Right ventricle myocardium superior (tissue), 1 donor: ENCODE measurements around the gene OR5AL1. TPM values are rescaled to one million over a fixed set of nuclear protein-coding genes. Genes with fewer than 3 reads are reported as not detected.
"Not testable (repeated sequence)": the region's sequence is repeated elsewhere in the genome, so short reads cannot be mapped to it uniquely, and the experiment has no call there.

Source experiments
- ATAC-seq: fragments of 200-7000 bp; cut with Tn5 transposase; one replicate; pipeline ENCODE4 v1.9.1; 2020; ENCODE audit warnings: mild to moderate bottlenecking; ENCODE audit not compliant: poor library complexity
- DNase-seq: peaks from one replicate; pipeline ENCODE4 v3.0.0-alpha.2; 2020
- intact Hi-C: fragments of 100-400 bp; cut with DNase I; formaldehyde crosslinking; loops from one replicate; pipeline ENCODE4 v1.11.2; 2022
- long read RNA-seq: library from polyadenylated mRNA; unstranded; transcript quantifications from one replicate; pipeline ENCODE4 v2.0.0, GENCODE V29; 2021
- total RNA-seq: library from RNA; stranded (reverse); fragmentation: NEBNext Ultra II Directional; extraction: Animal tissue kit (Norgen Biotek cat#: 25700); gene quantifications from one replicate; pipeline ENCODE4 v1.2.1, GENCODE V29; 2021
- donor health status: DM: no; HTN: yes; CAD: no; lungs with severe emphysema.

OR5AL1 gene
- not detected for total RNA-seq
- long read RNA-seq = 0 reads

DNA sequence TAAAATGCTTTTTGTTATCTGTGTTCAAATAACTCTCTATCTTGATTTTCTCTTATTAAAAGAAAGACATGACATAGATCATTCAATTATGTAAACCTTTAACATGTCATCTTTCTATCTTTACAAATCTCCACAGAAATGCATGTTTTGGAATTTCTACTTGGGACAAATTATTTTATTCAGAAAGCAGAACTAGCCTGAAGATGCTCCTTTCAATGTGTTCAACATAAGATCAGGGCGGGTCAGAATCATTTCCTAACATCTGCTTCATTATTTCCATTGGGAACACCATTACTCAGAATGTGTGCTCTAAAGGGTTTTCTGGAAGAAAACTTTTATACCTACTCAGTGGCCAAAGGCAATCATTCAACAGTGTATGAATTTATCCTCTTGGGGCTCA, at the start of gene OR5AL1:
Gene OR5AL1, plus strand, starts transcription at position 301 of the 400 bp plus-strand sequence.
- ATAC-seq = no peak
- DNase-seq = no peak
- intact Hi-C loops = no loop called here

DNA sequence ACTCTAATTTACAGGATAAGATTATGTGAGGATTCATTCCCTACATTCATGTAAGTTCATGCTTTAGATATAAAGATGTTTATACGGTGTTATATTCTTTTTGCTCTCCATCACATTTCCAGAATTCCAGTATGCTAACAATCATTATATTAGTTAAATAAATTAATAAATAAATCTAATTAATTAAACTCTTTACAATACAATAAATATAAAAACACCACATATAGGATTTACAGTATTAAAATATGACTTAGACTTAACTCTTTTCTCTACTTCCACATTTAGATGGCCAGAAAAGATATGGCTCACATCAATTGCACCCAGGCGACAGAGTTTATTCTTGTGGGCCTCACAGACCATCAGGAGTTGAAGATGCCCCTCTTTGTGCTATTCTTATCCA, 37.2 kb upstream of the OR5AL1 start, which contains the start of gene OR8U1:
Gene OR8U1, plus strand, starts transcription at position 301 of the 400 bp plus-strand sequence. Its CDS starts 0 bp downstream, at position 301.
- no peak for ATAC-seq

DNA sequence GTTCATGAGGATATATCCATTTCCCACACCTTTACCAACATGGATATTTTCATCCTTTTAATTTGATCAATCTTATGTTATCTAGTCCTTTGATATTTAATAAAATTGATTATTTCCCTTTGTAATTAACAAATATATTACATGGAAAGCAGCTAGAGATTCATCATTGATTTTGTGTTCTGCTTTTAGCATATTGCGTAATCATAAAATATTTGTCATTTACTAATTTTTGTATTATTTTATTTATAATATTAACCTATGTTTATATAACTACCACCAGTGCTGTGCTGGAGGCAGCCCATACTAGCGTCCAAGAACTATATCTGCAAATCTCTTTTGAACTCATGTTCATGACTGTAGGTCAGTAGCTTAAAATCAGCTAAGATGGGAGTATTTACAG, 32.4 kb upstream of the OR5AL1 start:
- intact Hi-C loops = no loop called here

More for the DNA sequence above, 37.2 kb upstream of the OR5AL1 start, which contains the start of gene OR8U1:
- intact Hi-C loops = no loop called here
- no peak for DNase-seq

DNA sequence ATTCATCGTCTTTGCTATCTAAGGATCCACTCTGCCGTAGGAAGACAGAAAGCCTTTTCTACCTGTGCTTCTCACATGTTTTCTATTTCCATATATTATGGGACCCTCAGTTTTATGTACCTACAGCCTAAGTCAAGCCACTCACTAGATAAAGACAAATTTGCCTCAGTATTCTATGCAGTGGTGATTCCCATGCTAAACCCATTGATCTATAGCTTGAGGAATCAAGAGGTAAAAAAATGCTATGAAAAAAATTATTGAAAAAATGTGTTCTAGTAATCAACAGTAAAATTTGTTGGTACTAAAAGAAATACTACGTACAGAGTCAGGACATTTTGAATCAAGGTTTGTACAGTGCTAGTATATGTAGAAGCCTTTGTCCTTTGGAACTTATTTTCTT, 18.1 kb upstream of the OR5AL1 start:
- intact Hi-C loops = no loop called here
- DNase-seq (no peak), ATAC-seq (no peak)

More for the DNA sequence above, 32.4 kb upstream of the OR5AL1 start:
- DNase-seq (no peak), ATAC-seq (no peak)

DNA sequence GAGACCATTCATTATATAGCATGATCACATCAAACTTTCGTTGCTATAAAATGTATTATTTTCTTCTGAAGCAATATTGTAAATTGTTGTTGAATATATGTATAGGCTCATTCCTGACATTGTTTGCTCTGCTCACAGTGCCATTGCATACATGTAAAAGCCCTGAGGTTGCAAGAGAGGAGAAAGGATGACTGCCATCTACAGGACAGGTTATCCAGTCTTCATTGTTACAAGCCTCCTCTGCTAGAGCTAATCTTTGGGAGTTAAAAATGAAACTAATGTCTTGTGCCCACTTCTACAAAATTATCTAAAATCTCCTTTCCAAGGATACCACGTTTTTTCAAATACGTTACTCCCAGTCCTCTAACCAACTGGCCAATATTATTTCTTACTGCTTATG, 16.4 kb upstream of the OR5AL1 start:
- ATAC-seq = no peak
- DNase-seq = no peak
- intact Hi-C loops = no loop called here

DNA sequence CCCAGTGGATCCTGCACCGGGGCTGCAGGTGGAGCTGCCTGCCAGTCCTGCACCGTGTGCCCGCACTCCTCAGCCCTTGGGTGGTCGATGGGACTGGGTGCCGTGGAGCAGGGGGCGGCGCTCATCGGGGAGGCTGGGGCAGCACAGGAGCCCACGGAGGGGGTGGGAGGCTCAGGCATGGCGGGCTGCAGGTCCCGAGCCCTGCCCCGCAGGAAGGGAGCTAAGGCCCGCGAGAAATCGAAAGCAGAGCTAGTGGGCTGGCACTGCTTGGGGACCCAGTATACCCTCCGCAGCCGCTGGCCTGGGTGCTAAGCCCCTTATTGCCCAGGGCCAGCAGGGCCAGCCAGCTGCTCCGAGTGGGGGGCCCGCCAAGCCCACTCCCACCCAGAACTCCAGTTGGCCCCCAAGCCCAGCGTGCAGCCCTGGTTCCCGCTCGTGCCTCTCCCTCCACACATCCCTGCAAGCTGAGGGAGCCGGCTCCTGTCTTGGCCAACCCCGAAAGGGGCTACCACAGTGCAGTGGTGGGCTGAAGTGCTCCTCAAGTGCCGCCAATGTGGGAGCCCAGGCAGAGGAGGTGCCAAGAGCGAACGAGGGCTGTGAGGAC, 10.5 kb upstream of the OR5AL1 start:
- DNase-seq = peak; percentile 11
- intact Hi-C loops, ATAC-seq: not testable (repeated sequence)

DNA sequence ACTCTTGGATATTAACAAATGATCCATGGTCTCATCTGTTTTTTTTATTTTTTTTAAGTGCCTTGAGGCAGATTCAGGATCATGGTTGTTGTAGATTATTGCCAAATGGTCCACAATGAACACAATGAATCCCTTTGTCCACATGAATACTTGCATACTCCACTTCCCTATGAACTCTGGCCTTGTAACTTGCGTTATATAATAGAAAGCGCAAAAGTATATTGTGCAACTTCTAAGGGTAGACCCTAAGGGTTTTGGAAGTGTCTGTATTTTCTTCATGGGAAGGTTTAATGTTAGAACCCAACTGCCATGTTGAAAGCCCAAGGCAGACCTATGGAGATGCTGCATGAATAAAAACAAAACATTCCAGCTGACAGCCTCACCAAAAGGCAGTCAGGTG, 8.1 kb upstream of the OR5AL1 start:
- DNase-seq (no peak), ATAC-seq (no peak)
- intact Hi-C loops = no loop called here

DNA sequence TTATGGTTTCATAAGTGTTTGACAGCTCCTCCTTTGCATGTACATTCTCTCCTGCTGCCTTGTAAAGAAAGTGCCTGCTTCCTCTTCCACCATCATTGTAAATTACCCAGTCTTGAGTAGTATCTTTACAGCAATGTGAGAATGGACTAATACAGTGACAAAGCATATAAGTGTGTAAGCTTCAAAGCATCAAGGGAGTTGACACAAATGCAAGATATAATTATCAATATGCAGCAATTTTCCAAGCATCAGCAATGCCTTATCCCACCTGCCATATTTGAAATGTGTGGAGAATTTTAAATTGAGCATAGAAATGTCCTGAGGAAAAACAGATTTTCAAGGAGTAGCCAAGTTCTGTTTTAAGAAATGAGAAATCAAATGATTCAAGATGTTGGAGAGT, 1.7 kb upstream of the OR5AL1 start:
- ATAC-seq (no peak), DNase-seq (no peak)
- intact Hi-C loops = no loop called here

DNA sequence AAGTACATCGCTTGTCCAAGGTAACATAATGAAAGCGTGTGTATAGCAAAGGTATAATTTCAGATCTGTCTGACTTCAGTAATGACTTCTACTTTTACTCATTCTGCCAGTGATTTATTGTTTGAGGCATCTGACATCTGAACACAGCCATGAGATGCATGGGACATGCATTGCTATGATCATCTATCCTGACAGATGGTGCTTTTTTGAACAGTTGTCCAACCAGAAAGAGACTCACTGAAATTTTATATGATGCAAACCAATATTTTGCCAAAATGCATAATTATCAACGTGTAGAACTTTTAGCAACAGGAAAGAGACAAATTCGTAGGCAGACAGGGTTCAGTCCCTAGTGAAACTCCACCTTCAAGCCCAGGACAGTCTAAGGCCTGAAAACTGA, 41.0 kb downstream of the OR5AL1 start:
- DNase-seq (no peak), ATAC-seq (no peak)
- intact Hi-C loops = no loop called here

DNA sequence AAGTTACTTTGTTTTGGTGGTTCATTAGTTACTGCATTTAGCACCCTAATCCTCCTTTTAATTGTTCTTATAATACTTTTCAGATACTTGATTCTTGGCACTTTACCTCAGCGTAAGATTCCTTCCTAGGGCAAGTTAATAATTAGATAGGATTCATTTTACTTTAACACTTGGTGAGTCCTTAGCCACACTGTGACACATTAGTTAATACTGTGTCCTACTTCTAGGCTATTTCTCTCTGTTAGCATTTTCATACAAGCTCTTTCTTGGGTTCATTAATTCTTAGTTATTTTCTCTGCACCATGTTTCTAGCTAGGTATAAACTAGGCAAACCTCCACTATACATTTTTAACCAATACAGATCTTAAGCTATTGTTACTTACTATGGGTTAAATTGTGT, 44.6 kb downstream of the OR5AL1 start:
- intact Hi-C loops = no loop called here
- ATAC-seq (no peak), DNase-seq (no peak)

Other genes with a start within 250 kb of the OR5AL1 start
- gene OR5J2, start 236.1 kb upstream of the OR5AL1 start, total RNA-seq = not detected
- gene OR5T2, start 178.4 kb upstream of the OR5AL1 start, total RNA-seq = not detected
- not detected for gene OR5T3, start 160.4 kb upstream of the OR5AL1 start, total RNA-seq
- not detected for gene OR5T1, start 138.5 kb upstream of the OR5AL1 start, total RNA-seq
- gene OR8H1, start 120.4 kb upstream of the OR5AL1 start, total RNA-seq = not detected
- gene OR8K3, start 97.6 kb upstream of the OR5AL1 start, total RNA-seq = not detected
- gene OR8K1, start 66.7 kb upstream of the OR5AL1 start, total RNA-seq = not detected
- not detected for gene OR8J1, start 58.4 kb upstream of the OR5AL1 start, total RNA-seq
- not detected for gene OR8U1, start 37.1 kb upstream of the OR5AL1 start, total RNA-seq
- not detected for gene OR5M3, start 60.7 kb downstream of the OR5AL1 start, total RNA-seq
- gene OR5M8, start 78.7 kb downstream of the OR5AL1 start, total RNA-seq = not detected
- gene OR5M11, start 130.6 kb downstream of the OR5AL1 start, total RNA-seq = not detected
- not detected for gene OR5M10, start 165.0 kb downstream of the OR5AL1 start, total RNA-seq
- not detected for gene OR5M1, start 202.2 kb downstream of the OR5AL1 start, total RNA-seq
- gene OR5AP2, start 229.7 kb downstream of the OR5AL1 start, total RNA-seq = not detected